Measurements from ENCODE around the gene TSPAN14.

Gene TSPAN14

DNA sequence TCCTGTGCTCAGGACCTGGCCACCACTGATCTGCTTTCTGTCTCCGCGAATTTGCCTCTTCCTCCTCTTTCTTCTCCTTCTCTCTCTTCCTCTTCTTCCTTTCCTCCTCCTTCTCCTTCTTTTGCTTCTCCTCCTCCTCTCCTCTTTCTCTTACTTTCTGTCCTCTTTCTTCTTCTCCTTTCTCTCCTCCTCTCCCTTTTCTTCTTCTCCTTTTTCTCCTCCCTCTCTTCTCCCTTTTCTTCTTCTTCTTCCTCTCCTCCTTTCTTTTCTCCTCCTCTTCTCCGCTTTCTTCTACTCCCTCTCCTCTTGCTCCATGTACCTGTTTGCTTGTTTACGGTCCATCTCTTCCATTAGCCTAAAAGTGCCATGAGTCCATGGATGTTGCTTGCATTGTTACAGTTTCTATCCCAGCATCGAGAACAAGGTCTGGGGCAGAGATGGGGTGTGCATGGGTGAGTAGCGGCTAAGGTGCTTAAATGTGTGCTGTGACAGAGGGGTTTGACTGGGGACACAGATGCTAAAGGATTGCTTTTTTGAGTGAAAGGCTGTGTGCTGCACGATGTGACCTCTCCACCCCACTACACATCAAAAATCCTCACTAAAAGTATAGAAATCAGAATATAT is 91.3 kb downstream of the TSPAN14 start:
- Histone ChIP-seq H3K79me2 (ENCODE audit: low read length) (no peaks in the 10 kb centered on the region), H2AFZ (ENCODE audit: low read length) (no peak overlapping the region), H3K9ac (ENCODE audit: low read length) (no peak overlapping the region), H3F3A (ENCODE audit: insufficient read depth, low read length) (no peaks in the 10 kb centered on the region), H3K36me3 (replicated peaks; ENCODE audit: insufficient read depth, low read length) (no peaks in the 10 kb centered on the region), H4K20me1 (ENCODE audit: insufficient read depth, low read length) (no peaks in the 10 kb centered on the region), H3K9me2 (replicated peaks; ENCODE audit: insufficient read depth, low read length) (no peaks in the 10 kb centered on the region), H3K4me2 (ENCODE audit: low read depth, low read length) (no peak overlapping the region), H3K27me3 (replicated peaks; ENCODE audit: insufficient read depth, low read length) (no peaks in the 10 kb centered on the region), H3K4me1 (ENCODE audit: low read length) (no peaks in the 10 kb centered on the region), H3K4me3 (ENCODE audit: low read length) (no peak overlapping the region), H3K9me3 (replicated peaks; ENCODE audit: insufficient read depth, low read length) (no peaks in the 10 kb centered on the region), H3K27ac (ENCODE audit: low read length) (no peak overlapping the region)
- DNase-seq = no peak
- TF ChIP-seq EZH2phosphoT487 (IDR thresholded peaks at IDR 0.05; ENCODE audit: low read length) = no peak
- TF ChIP-seq, protein P1, sequence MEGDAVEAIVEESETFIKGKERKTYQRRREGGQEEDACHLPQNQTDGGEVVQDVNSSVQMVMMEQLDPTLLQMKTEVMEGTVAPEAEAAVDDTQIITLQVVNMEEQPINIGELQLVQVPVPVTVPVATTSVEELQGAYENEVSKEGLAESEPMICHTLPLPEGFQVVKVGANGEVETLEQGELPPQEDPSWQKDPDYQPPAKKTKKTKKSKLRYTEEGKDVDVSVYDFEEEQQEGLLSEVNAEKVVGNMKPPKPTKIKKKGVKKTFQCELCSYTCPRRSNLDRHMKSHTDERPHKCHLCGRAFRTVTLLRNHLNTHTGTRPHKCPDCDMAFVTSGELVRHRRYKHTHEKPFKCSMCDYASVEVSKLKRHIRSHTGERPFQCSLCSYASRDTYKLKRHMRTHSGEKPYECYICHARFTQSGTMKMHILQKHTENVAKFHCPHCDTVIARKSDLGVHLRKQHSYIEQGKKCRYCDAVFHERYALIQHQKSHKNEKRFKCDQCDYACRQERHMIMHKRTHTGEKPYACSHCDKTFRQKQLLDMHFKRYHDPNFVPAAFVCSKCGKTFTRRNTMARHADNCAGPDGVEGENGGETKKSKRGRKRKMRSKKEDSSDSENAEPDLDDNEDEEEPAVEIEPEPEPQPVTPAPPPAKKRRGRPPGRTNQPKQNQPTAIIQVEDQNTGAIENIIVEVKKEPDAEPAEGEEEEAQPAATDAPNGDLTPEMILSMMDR (IDR thresholded peaks at IDR 0.05; ENCODE audit: low read length) = no peak
- TF ChIP-seq EZH2 (optimal IDR thresholded peaks at IDR 0.05; ENCODE audit: low read depth, low read length) = no peak

DNA sequence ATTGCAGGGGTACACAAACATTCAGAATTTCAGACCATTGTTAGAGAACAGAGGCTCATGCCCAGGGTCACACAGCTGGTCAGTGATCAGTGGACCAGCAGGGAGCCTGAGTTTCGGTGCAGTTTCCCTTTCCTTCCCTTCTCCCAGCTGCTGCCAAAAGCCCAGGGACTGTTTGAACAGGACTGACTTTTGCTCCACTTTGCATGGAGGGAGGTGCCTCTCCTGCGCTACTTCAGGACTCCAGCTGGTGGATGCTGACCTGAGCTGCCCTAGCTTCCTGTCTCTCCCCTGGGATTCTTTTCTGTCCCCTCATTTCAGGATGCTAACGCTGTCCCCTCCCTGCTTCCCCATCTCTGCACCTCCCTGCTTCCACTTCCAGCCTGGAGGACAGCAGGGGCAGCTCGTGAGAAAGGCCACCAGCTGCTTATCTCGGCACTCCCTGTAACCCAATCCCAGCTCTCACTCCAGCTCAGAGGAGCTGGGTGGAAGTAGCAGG is 98.1 kb downstream of the TSPAN14 start:
- no peak for DNase-seq
- Histone ChIP-seq H3K4me2 (ENCODE audit: low read depth, low read length) (no peak overlapping the region), H2AFZ (ENCODE audit: low read length) (no peak overlapping the region), H3K9me3 (replicated peaks; ENCODE audit: insufficient read depth, low read length) (no peaks in the 10 kb centered on the region), H3K9ac (ENCODE audit: low read length) (no peak overlapping the region), H3K4me3 (ENCODE audit: low read length) (no peak overlapping the region), H3F3A (ENCODE audit: insufficient read depth, low read length) (no peaks in the 10 kb centered on the region), H3K9me2 (replicated peaks; ENCODE audit: insufficient read depth, low read length) (no peaks in the 10 kb centered on the region), H3K4me1 (ENCODE audit: low read length) (no peaks in the 10 kb centered on the region), H4K20me1 (ENCODE audit: insufficient read depth, low read length) (no peaks in the 10 kb centered on the region), H3K36me3 (replicated peaks; ENCODE audit: insufficient read depth, low read length) (no peaks in the 10 kb centered on the region), H3K79me2 (ENCODE audit: low read length) (no peaks in the 10 kb centered on the region), H3K27me3 (replicated peaks; ENCODE audit: insufficient read depth, low read length) (no peaks in the 10 kb centered on the region), H3K27ac (ENCODE audit: low read length) (no peak overlapping the region)
- TF ChIP-seq EZH2phosphoT487 (IDR thresholded peaks at IDR 0.05; ENCODE audit: low read length) (no peak), EZH2 (optimal IDR thresholded peaks at IDR 0.05; ENCODE audit: low read depth, low read length) (no peak)
- TF ChIP-seq, protein P1 (IDR thresholded peaks at IDR 0.05; ENCODE audit: low read length) = no peak

DNA sequence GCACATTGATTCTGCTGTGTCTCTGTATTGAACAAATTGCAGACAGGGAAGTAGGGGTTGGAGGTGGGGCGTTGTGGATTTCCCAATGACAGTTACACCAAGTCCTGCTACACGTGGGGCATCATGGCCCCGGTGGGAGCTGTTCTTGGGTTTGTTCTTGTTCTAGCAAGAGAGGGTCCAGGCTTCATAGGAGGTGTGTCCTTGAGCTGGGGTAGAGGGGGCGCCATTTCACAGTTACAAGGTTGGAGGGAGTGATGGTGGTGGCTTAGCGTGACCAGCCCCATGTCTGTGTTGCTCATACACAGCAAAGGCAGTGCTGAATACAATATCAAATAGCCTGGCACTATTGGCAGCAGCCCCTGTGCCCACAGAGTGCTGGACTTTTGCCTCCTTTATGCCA is 99.3 kb downstream of the TSPAN14 start:
- Histone ChIP-seq H3K79me2 (ENCODE audit: low read length) (no peaks in the 10 kb centered on the region), H3K4me3 (ENCODE audit: low read length) (no peak overlapping the region), H3K9me3 (replicated peaks; ENCODE audit: insufficient read depth, low read length) (no peaks in the 10 kb centered on the region), H4K20me1 (ENCODE audit: insufficient read depth, low read length) (no peaks in the 10 kb centered on the region), H3K27ac (ENCODE audit: low read length) (no peak overlapping the region), H2AFZ (ENCODE audit: low read length) (no peak overlapping the region), H3K27me3 (replicated peaks; ENCODE audit: insufficient read depth, low read length) (no peaks in the 10 kb centered on the region), H3K9me2 (replicated peaks; ENCODE audit: insufficient read depth, low read length) (no peaks in the 10 kb centered on the region), H3K4me1 (ENCODE audit: low read length) (no peaks in the 10 kb centered on the region), H3K4me2 (ENCODE audit: low read depth, low read length) (no peak overlapping the region), H3F3A (ENCODE audit: insufficient read depth, low read length) (no peaks in the 10 kb centered on the region), H3K9ac (ENCODE audit: low read length) (no peak overlapping the region), H3K36me3 (replicated peaks; ENCODE audit: insufficient read depth, low read length) (no peaks in the 10 kb centered on the region)
- TF ChIP-seq EZH2 (optimal IDR thresholded peaks at IDR 0.05; ENCODE audit: low read depth, low read length) = no peak
- TF ChIP-seq EZH2phosphoT487 (IDR thresholded peaks at IDR 0.05; ENCODE audit: low read length) = no peak
- no peak for DNase-seq

DNA sequence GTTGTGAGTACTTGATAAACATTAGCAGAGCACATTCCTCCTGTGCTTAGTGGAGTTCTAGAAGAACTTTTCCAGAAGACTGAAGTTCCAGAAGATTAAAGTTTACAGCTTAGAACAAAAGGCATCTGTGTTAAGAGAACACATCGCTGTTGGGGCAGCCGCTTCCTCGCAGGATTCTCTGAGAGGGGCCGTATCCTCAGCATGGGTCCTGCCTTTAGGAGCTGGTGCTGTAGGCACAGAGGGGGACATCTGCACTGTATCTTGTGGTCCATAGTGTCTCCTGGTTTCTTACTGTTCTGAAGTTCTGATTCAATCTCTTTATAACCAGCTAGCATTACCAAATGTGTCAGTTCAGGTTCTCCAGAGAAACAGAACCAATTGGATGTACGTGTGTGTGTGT is 99.9 kb downstream of the TSPAN14 start:
- Histone ChIP-seq H3K9me3 (replicated peaks; ENCODE audit: insufficient read depth, low read length) (no peaks in the 10 kb centered on the region), H3K36me3 (replicated peaks; ENCODE audit: insufficient read depth, low read length) (no peaks in the 10 kb centered on the region), H4K20me1 (ENCODE audit: insufficient read depth, low read length) (no peaks in the 10 kb centered on the region)

More for the DNA sequence above, 99.9 kb downstream of the TSPAN14 start:
- TF ChIP-seq, protein P1 (IDR thresholded peaks at IDR 0.05; ENCODE audit: low read length) = no peak
- no peak for TF ChIP-seq EZH2 (optimal IDR thresholded peaks at IDR 0.05; ENCODE audit: low read depth, low read length)
- no peak for TF ChIP-seq EZH2phosphoT487 (IDR thresholded peaks at IDR 0.05; ENCODE audit: low read length)
- H3F3A ChIP-seq (ENCODE audit: insufficient read depth, low read length) = no peaks in the 10 kb centered on the region
- DNase-seq = no peak
- H3K9ac ChIP-seq (ENCODE audit: low read length) = no peak overlapping the region
- no peaks in the 10 kb centered on the region for H3K27me3 ChIP-seq (replicated peaks; ENCODE audit: insufficient read depth, low read length)
- no peak overlapping the region for H3K4me3 ChIP-seq (ENCODE audit: low read length)
- no peaks in the 10 kb centered on the region for H3K79me2 ChIP-seq (ENCODE audit: low read length)
- H3K4me2 ChIP-seq (ENCODE audit: low read depth, low read length) = no peak overlapping the region
- no peak overlapping the region for H2AFZ ChIP-seq (ENCODE audit: low read length)
- H3K4me1 ChIP-seq (ENCODE audit: low read length) = no peaks in the 10 kb centered on the region
- H3K27ac ChIP-seq (ENCODE audit: low read length) = no peak overlapping the region
- no peaks in the 10 kb centered on the region for H3K9me2 ChIP-seq (replicated peaks; ENCODE audit: insufficient read depth, low read length)

All from MM.1S (cell line).